ENCODE results near the gene EGFR.

Gene EGFR

DNA sequence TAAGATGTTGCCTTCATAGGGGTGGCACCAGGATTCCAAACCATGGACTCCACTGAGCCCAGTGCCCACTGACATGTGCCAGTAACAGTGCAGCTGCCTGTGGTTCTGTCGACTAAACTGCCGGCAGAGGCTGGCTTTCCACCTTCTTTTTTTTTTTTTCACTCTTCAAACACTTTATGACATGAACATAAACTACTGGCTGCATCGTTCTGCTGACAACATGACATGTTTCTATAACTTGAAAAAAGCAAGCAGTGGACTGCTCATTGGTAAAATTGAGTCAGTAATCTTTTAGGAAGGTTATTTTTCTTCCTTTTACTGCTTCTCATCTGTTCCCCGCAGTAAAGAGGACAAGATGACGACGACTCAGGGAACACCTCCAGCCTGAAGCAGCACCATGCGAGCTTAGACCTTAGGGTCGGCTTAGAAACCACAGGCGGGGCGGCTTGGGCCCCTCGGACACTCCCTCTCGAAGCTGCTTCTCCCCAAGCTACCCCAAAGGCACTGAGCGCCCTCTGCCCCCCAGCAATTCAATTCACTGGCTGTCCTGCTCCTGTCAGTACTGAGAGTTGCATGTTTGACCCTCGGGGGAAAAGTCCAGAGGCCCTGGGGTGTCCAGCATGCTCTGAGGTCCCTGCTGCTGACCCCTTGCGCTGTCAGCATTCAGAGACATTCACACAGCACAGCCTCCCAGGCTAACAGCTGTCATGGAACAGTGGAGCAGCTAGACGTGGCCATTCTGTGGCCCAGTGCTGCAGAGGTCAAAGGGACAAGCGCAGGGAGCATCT lies 112.5 kb downstream of the EGFR start:
- H3K4me3 ChIP-seq (ENCODE audit: low read depth, low read length) = no peak overlapping the region
- TF ChIP-seq, protein P1, sequence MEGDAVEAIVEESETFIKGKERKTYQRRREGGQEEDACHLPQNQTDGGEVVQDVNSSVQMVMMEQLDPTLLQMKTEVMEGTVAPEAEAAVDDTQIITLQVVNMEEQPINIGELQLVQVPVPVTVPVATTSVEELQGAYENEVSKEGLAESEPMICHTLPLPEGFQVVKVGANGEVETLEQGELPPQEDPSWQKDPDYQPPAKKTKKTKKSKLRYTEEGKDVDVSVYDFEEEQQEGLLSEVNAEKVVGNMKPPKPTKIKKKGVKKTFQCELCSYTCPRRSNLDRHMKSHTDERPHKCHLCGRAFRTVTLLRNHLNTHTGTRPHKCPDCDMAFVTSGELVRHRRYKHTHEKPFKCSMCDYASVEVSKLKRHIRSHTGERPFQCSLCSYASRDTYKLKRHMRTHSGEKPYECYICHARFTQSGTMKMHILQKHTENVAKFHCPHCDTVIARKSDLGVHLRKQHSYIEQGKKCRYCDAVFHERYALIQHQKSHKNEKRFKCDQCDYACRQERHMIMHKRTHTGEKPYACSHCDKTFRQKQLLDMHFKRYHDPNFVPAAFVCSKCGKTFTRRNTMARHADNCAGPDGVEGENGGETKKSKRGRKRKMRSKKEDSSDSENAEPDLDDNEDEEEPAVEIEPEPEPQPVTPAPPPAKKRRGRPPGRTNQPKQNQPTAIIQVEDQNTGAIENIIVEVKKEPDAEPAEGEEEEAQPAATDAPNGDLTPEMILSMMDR (IDR thresholded peaks at IDR 0.05; ENCODE audit: borderline replicate concordance, insufficient read depth, low read depth, low read length) = no peak

DNA sequence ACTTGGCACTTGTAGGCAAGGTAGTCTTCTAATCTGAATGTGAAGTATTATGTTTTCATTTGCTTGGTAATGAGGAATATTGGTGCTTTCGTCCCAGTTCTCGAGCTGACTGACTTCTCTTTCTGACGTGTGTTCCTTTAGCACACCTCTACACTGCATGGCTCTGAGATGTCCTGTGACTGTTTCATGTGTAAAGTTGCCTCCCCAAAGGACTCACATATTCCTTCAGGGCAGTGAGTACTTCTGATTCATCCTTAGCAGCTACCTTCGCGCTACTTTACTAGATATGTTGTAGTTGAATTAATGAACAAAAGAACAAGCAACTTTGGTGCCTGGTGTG lies 113.7 kb downstream of the EGFR start:
- no peak overlapping the region for H3K4me3 ChIP-seq (ENCODE audit: low read depth, low read length)
- TF ChIP-seq, protein P1 (IDR thresholded peaks at IDR 0.05; ENCODE audit: borderline replicate concordance, insufficient read depth, low read depth, low read length) = no peak

GRCh38 chr7:55132890-55133551 lies 114.2 kb downstream of the EGFR start:
- TF ChIP-seq, protein P1 (IDR thresholded peaks at IDR 0.05; ENCODE audit: borderline replicate concordance, insufficient read depth, low read depth, low read length) = no peak
- no peak overlapping the region for H3K4me3 ChIP-seq (ENCODE audit: low read depth, low read length)

- no peak overlapping the region for H3K4me3 ChIP-seq (ENCODE audit: low read depth, low read length)
- TF ChIP-seq, protein P1 (IDR thresholded peaks at IDR 0.05; ENCODE audit: borderline replicate concordance, insufficient read depth, low read depth, low read length) = no peak
These were observed 115.0 kb downstream of the EGFR start for GRCh38 chr7:55133630-55134358.

DNA sequence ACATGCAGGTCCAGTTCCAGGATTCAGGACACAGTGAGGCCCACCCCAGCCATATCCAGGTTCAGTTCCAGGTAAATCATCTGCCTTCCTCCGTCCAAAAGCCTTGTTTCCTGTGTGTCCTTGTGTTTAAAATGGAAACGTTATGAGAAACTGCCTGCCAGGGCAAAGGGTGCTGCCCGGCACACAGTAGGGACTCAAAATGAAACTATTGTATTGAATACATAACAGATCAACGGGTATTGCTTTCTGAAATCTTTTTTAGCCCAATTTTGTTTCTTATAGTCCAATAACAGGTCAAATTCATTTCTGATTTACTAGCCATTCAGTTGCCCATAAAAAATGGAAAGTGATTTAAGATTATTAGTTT lies 115.5 kb downstream of the EGFR start:
- TF ChIP-seq, protein P1 (IDR thresholded peaks at IDR 0.05; ENCODE audit: borderline replicate concordance, insufficient read depth, low read depth, low read length) = no peak
- no peak overlapping the region for H3K4me3 ChIP-seq (ENCODE audit: low read depth, low read length)

DNA sequence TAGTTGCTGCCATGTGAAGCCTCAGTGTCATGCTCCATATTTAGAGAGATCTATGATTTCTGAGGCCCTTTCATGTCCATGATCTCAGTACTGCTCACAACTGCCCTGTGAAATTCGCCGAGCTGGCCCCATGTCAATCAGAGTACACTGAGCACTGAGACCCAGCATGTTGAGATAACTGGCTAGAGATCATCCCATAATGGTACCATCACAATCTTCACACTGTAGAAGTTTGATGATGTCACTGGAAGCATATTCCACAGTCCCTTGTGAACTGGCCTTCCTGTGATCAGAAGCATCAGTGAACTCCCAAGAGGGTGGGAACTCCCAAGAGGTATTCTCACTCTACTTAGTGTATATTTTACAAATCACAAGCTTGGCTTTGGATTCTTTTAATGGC lies 116.0 kb downstream of the EGFR start:
- H3K4me3 ChIP-seq (ENCODE audit: low read depth, low read length) = no peak overlapping the region
- TF ChIP-seq, protein P1 (IDR thresholded peaks at IDR 0.05; ENCODE audit: borderline replicate concordance, insufficient read depth, low read depth, low read length) = no peak

All from GM12875 (cell line).